Ovary (tissue), 3 donors: ENCODE data around the gene ASB9.

ENCODE experiments used
- CTCF ChIP-seq, 3 donors: fragments of 450-650 bp in 2 of 3; fragments of 200-600 bp in 1 of 3; IDR thresholded peaks; one replicate each; pipeline versions ENCODE4 v1.5.1 to v1.8.0; 2016 to 2022; ENCODE audit warnings: antibody characterized with exemption in 3 of 3, mild to moderate bottlenecking in 1 of 3
- POLR2A ChIP-seq: fragments of 450-650 bp; IDR thresholded peaks from one replicate; pipeline ENCODE4 v1.6.1; 2017; ENCODE audit warnings: antibody characterized with exemption, mild to moderate bottlenecking, moderate library complexity
- donor health status: DM: no; HTN: no; CAD: no.

- no peak for TF ChIP-seq CTCF (IDR thresholded peaks at IDR 0.05)
- no peak for TF ChIP-seq POLR2A
Measured at GRCh38 chrX:15245896-15246295, 24.0 kb downstream of the ASB9 start.
